A549 (cell line): ENCODE measurements around the gene MGST2.

Experiments used
- BHLHE40 ChIP-seq: IDR thresholded peaks from 2 replicates; pipeline ENCODE4 v1.6.1; 2012; ENCODE audit warnings: low read depth, low read length, inconsistent platforms
- CEBPB ChIP-seq, 2 experiments: fragments of >200 bp in 1 of 2; sonication (Bioruptor Twin) in 1 of 2; formaldehyde crosslinking in 1 of 2; IDR thresholded peaks; 2 replicates each; pipeline ENCODE4 v1.6.1; 2012 to 2016
- CTCF ChIP-seq: fragments of >200 bp; sonication (Bioruptor Twin); formaldehyde crosslinking; IDR thresholded peaks from 3 replicates; pipeline ENCODE4 v1.5.1; 2016
- GATA3 ChIP-seq: IDR thresholded peaks from 2 replicates; pipeline ENCODE4 v1.6.1; 2012; ENCODE audit warnings: borderline replicate concordance
- MAX ChIP-seq: IDR thresholded peaks from 2 replicates; pipeline ENCODE4 v1.6.1; 2012
- MYC ChIP-seq: IDR thresholded peaks from 2 replicates; pipeline ENCODE4 v1.6.1; 2012; ENCODE audit warnings: mild to moderate bottlenecking, inconsistent platforms, low read length, improper control_type of control experiment, borderline replicate concordance
- PBX3 ChIP-seq: IDR thresholded peaks from 2 replicates; pipeline ENCODE4 v1.6.1; 2012
- POLR2A ChIP-seq: IDR thresholded peaks from 2 replicates; pipeline ENCODE4 v1.6.1; 2012; ENCODE audit warnings: mild to moderate bottlenecking, low read length
- RCOR1 ChIP-seq: fragments of 150-350 bp; IDR thresholded peaks from 2 replicates; pipeline ENCODE4 v1.6.1; 2014; ENCODE audit warnings: antibody characterized with exemption, low read length, low read depth
- SMC3 ChIP-seq: fragments of >200 bp; sonication (Bioruptor Twin); formaldehyde crosslinking; IDR thresholded peaks from 3 replicates; pipeline ENCODE4 v1.6.1; 2018; ENCODE audit warnings: inconsistent platforms
- USF2 ChIP-seq: fragments of 450-650 bp; IDR thresholded peaks from 2 replicates; pipeline ENCODE4 v1.6.1; 2014; ENCODE audit warnings: antibody characterized with exemption
- ZNF302 ChIP-seq: fragments of 250-450 bp; sonication (Bioruptor Pico); IDR thresholded peaks from 2 replicates; pipeline ENCODE4 v1.9.0; 2021; ENCODE audit warnings: inconsistent platforms, mild to moderate bottlenecking, moderate library complexity

- no peak for TF ChIP-seq CTCF
- TF ChIP-seq SMC3, result no peak
- TF ChIP-seq MAX, result no peak
- TF ChIP-seq CEBPB (IDR thresholded peaks at IDR 0.05), result no peak
- no peak for TF ChIP-seq RCOR1
- TF ChIP-seq GATA3, result no peak
- no peak for TF ChIP-seq BHLHE40
- TF ChIP-seq MYC, result no peak
- TF ChIP-seq ZNF302 (CRISPR knock-in tag), result no peak
- TF ChIP-seq POLR2A, result no peak
- TF ChIP-seq PBX3, result no peak
- no peak for TF ChIP-seq USF2
These were observed 39.4 kb downstream of the MGST2 start for GRCh38 chr4:139704915-139705485.
